ENCODE results near the gene SPP1.

Gene SPP1

DNA sequence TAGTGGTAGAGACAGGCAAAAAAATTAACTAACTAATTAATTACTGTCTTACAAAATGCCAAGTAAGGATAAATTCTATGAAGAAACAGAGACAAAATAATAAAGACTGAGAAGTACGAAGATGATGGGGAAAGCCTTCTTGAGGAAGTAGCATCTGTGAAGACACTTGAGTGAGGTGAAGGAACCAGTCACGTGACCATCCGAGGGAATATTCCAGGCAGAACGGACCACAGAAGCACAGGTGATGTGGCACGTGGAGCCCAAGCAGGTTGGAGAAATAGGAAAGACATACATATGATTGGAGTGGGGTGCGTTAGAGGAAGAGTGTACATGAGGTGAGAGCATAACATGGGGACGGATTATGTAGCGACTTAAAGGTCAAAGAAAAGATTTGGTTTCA lies 30.5 kb upstream of the SPP1 start:
- no peak overlapping the region for H3K4me3 ChIP-seq (ENCODE audit: low read depth, low read length)
- no peaks in the 10 kb centered on the region for H3K4me1 ChIP-seq (ENCODE audit: control insufficient read depth, insufficient read depth, low read length)
- no peak overlapping the region for H3K27ac ChIP-seq (ENCODE audit: extremely low read depth, low read depth, low read length)
- POLR2A ChIA-PET = no interaction called here
- H3K36me3 ChIP-seq (ENCODE audit: control insufficient read depth in 2 of 2, insufficient read depth in 1 of 2, low read length in 2 of 2) = no peaks in the 10 kb centered on the region
- H3K9me3 ChIP-seq (ENCODE audit: control insufficient read depth, insufficient read depth, low read depth, low read length) = no peaks in the 10 kb centered on the region
- CTCF ChIA-PET = interaction anchor here (1.0 to 1.1 kb wide), 3 partner anchors 29 to 96 kb away, joined by 3 read pairs; no protein-coding TSS in a partner anchor
- TF ChIP-seq MEIS1 (CRISPR knock-in tag; IDR thresholded peaks at IDR 0.05; ENCODE audit: borderline replicate concordance) (no peak), ZNF549 (tag by site-specific recombination; IDR thresholded peaks at IDR 0.05) (no peak), ZNF341 (tag by site-specific recombination; IDR thresholded peaks at IDR 0.05; ENCODE audit: low read depth) (no peak), ZNF621 (tag by site-specific recombination; IDR thresholded peaks at IDR 0.05) (no peak), SALL2 (tag by site-specific recombination; IDR thresholded peaks at IDR 0.05; ENCODE audit: borderline replicate concordance) (no peak), ZNF121 (tag by site-specific recombination; IDR thresholded peaks at IDR 0.05) (no peak), KLF9 (tag by site-specific recombination; IDR thresholded peaks at IDR 0.05; ENCODE audit: low read depth) (no peak), GLI2 (tag by site-specific recombination; IDR thresholded peaks at IDR 0.05; ENCODE audit: borderline replicate concordance, low read depth) (no peak), ZNF658 (tag by site-specific recombination; IDR thresholded peaks at IDR 0.05) (no peak), ZNF184 (tag by site-specific recombination; IDR thresholded peaks at IDR 0.05) (no peak), YY2 (tag by site-specific recombination; IDR thresholded peaks at IDR 0.05) (no peak), ZNF48 (tag by site-specific recombination; IDR thresholded peaks at IDR 0.05) (no peak), ZNF2 (tag by site-specific recombination; IDR thresholded peaks at IDR 0.05) (no peak), ZNF624 (tag by site-specific recombination; IDR thresholded peaks at IDR 0.05) (no peak), ZNF664 (tag by site-specific recombination; IDR thresholded peaks at IDR 0.05) (no peak)
- TF ChIP-seq, protein P1, sequence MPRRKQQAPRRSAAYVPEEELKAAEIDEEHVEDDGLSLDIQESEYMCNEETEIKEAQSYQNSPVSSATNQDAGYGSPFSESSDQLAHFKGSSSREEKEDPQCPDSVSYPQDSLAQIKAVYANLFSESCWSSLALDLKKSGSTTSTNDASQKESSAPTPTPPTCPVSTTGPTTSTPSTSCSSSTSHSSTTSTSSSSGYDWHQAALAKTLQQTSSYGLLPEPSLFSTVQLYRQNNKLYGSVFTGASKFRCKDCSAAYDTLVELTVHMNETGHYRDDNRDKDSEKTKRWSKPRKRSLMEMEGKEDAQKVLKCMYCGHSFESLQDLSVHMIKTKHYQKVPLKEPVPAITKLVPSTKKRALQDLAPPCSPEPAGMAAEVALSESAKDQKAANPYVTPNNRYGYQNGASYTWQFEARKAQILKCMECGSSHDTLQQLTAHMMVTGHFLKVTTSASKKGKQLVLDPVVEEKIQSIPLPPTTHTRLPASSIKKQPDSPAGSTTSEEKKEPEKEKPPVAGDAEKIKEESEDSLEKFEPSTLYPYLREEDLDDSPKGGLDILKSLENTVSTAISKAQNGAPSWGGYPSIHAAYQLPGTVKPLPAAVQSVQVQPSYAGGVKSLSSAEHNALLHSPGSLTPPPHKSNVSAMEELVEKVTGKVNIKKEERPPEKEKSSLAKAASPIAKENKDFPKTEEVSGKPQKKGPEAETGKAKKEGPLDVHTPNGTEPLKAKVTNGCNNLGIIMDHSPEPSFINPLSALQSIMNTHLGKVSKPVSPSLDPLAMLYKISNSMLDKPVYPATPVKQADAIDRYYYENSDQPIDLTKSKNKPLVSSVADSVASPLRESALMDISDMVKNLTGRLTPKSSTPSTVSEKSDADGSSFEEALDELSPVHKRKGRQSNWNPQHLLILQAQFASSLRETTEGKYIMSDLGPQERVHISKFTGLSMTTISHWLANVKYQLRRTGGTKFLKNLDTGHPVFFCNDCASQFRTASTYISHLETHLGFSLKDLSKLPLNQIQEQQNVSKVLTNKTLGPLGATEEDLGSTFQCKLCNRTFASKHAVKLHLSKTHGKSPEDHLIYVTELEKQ (tag by site-specific recombination; IDR thresholded peaks at IDR 0.05; ENCODE audit: borderline replicate concordance) = no peak
- TF ChIP-seq, protein P2, sequence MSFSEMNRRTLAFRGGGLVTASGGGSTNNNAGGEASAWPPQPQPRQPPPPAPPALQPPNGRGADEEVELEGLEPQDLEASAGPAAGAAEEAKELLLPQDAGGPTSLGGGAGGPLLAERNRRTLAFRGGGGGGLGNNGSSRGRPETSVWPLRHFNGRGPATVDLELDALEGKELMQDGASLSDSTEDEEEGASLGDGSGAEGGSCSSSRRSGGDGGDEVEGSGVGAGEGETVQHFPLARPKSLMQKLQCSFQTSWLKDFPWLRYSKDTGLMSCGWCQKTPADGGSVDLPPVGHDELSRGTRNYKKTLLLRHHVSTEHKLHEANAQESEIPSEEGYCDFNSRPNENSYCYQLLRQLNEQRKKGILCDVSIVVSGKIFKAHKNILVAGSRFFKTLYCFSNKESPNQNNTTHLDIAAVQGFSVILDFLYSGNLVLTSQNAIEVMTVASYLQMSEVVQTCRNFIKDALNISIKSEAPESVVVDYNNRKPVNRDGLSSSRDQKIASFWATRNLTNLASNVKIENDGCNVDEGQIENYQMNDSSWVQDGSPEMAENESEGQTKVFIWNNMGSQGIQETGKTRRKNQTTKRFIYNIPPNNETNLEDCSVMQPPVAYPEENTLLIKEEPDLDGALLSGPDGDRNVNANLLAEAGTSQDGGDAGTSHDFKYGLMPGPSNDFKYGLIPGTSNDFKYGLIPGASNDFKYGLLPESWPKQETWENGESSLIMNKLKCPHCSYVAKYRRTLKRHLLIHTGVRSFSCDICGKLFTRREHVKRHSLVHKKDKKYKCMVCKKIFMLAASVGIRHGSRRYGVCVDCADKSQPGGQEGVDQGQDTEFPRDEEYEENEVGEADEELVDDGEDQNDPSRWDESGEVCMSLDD (tag by site-specific recombination; IDR thresholded peaks at IDR 0.05) = no peak
- TF ChIP-seq, protein P3, sequence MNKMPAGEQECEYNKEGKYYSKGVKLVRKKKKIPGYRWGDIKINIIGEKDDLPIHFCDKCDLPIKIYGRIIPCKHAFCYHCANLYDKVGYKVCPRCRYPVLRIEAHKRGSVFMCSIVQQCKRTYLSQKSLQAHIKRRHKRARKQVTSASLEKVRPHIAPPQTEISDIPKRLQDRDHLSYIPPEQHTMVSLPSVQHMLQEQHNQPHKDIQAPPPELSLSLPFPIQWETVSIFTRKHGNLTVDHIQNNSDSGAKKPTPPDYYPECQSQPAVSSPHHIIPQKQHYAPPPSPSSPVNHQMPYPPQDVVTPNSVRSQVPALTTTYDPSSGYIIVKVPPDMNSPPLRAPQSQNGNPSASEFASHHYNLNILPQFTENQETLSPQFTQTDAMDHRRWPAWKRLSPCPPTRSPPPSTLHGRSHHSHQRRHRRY (tag by site-specific recombination; IDR thresholded peaks at IDR 0.05) = no peak
- TF ChIP-seq, protein P4, sequence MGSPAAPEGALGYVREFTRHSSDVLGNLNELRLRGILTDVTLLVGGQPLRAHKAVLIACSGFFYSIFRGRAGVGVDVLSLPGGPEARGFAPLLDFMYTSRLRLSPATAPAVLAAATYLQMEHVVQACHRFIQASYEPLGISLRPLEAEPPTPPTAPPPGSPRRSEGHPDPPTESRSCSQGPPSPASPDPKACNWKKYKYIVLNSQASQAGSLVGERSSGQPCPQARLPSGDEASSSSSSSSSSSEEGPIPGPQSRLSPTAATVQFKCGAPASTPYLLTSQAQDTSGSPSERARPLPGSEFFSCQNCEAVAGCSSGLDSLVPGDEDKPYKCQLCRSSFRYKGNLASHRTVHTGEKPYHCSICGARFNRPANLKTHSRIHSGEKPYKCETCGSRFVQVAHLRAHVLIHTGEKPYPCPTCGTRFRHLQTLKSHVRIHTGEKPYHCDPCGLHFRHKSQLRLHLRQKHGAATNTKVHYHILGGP (tag by site-specific recombination; IDR thresholded peaks at IDR 0.05) = no peak
